VCaP (cell line): ENCODE data around the gene BTBD9.

Source experiments
- H3K27ac ChIP-seq: fragments of 450-650 bp; 2 replicates; pipeline ENCODE4 v1.5.1; 2017
- CTCF ChIP-seq: fragments of 450-650 bp; conservative IDR thresholded peaks from 2 replicates; pipeline ENCODE4 v1.5.1; 2017; ENCODE audit warnings: mild to moderate bottlenecking, moderate library complexity

Gene BTBD9

DNA sequence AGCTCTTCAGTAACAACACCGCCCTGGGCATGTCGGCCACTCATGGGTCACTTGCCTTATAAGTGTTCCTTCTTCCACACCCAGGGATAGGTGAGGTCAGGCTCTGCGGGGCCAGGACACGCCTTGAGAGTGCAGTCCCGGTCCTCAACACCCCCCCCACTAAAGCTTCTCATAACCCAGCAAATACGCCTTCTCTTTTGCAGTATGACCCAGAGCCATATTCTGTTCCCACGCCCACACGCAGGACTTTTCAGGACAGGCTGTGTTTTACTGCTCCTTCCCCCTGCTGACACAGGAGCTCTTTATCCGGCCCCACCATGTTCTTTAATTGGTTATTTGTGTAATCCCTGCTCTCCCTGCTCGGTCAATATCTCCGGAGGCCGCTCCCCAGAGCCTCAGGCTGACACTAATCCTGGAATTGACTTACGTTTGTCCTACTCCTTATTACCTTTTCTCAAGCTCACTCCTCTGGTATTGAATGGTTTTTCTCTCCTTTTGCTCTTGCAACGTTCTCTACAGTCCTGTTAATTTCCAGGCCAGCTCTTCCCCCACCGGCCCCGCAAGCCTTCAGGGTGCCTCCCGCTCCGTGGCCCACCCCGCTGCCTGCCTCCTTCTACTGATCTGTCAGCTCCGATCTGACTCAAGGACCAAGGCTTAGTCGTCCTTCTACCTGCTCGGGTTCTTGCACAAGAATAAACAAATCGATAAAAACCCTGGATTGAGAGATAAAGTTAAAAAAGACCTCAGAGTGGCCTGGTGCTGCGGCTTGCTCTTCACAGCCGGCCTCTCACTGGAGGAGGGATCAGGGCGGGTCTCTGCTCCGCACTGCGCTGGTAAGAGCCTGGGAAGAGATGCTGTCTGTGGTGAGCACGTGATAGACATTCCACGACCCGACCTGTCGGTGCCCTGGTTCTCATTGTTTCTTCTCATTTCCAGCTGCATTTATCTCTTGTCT is 462.7 kb downstream of the BTBD9 start:
- TF ChIP-seq CTCF = no peak
- H3K27ac ChIP-seq = no peak overlapping the region

DNA sequence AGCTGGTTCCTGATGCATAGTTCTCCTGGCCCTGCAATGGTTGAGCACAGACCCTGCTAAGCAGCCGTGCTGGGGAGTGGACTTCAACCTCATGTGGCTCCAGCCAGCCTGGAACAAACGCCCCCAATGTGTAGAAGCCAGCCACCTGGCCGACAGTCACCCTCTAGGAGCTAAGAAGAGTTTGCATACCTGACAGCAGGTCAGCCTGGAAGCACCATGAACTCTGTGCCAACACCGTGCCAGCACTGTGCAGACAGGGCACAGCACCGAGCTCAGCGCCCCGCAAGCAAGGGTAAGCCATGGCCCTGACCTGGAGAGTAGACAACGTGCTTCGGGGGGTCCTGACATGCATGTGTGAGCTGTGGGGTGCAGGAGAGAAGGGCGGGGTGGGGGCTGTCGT is 463.9 kb downstream of the BTBD9 start:
- no peak for TF ChIP-seq CTCF
- H3K27ac ChIP-seq = no peak overlapping the region

DNA sequence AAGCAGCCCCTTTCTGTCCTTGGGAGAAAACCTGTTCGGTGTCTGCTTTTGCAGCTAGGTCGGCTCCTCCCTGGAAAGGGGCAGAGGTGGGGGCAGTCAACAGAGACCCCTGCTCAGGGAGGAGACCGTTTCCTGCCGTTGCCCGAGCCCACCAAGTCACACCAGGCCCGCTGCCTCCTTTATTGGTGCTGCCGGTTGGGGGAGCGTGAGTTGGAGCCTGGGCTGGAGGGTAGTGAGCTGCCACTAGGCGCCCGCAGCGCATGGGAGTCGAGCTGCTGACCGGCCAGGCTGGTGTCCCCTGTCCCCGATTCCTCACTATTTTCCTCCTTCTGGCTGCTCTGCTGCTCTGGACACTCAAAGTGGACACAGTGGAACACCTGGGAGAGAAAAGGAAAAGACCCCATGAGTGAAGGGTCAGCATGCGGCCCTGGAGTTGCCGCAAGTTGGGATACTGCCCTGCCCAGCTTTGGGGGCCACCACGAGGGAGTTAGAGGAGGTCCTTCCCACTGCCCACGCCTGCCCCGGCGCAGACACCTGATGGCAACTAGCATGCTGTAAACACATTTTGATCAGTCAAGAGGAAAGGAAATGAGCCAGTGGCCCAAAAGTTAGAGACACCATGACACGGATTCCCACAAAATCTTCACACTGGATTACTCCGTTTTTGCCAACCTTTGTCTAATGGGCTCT is 464.8 kb downstream of the BTBD9 start:
- no peak for TF ChIP-seq CTCF
- no peak overlapping the region for H3K27ac ChIP-seq

DNA sequence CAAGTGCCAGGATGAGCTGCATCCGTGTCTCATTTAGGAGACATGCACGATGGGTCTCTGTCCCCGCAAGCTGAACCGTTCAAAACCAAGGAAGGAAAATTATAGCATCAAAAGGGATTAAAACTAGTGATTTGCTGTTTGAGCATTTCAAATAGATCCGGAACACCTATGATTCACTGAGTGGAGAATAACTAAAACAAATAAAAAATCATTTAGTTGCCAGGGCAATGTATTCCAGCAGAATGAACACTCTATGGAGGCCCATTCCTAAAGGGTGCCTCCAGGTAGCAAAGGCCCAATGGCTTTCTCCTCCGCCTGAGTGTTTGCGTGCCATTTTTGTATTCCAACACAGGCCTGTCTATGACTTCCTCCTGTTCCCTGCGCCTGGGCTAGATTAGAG is 465.4 kb downstream of the BTBD9 start:
- TF ChIP-seq CTCF = no peak
- H3K27ac ChIP-seq = no peak overlapping the region

DNA sequence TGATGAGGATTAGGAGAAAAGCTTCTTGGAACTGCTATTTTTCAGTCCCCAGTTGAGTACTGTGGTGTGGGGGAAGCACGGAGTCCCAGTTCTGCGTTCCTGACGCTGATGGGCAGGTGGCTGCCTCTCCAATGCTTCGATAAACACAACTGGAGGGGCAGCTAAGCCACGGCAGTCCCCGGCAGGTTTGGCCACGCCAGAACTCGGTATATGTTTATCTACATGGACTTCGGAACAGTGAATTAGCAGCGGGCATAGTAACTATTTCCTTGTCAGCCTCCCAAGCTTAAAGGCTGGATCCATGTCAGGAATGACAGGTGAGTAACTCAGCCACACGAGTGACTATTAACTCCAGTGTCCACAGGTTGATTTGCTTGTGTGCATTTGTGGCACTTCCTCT is 465.8 kb downstream of the BTBD9 start:
- H3K27ac ChIP-seq = no peak overlapping the region

GRCh38 chr6:38172739-38173410 is 466.9 kb downstream of the BTBD9 start:
- H3K27ac ChIP-seq = no peak overlapping the region
- no peak for TF ChIP-seq CTCF

More for the DNA sequence above, 465.8 kb downstream of the BTBD9 start:
- TF ChIP-seq CTCF = no peak

- no peak overlapping the region for H3K27ac ChIP-seq
- TF ChIP-seq CTCF = no peak
These were observed 467.6 kb downstream of the BTBD9 start for GRCh38 chr6:38171997-38172738.
